Fibroblast of pulmonary artery (primary cell): ENCODE measurements around the gene HOXA5.

Source experiments
- DNase-seq: peaks from one replicate; pipeline ENCODE4 v3.0.0-alpha.2; 2010; ENCODE audit warnings: low read depth
- H3K4me3 ChIP-seq: replicated peaks from 2 replicates; pipeline ENCODE4 v1.5.1; 2011; ENCODE audit warnings: low read depth, mild to moderate bottlenecking, control low read depth, low read length, moderate library complexity
- CTCF ChIP-seq: IDR thresholded peaks from 2 replicates; pipeline ENCODE4 v1.5.1; 2011; ENCODE audit warnings: mild to moderate bottlenecking, control low read depth, low read length, inconsistent platforms; ENCODE audit errors: missing control alignments

Gene HOXA5

GRCh38 chr7:27138472-27138871 is 5.0 kb downstream of the HOXA5 start:
- no peak overlapping the region for H3K4me3 ChIP-seq
- TF ChIP-seq CTCF = no peak
- DNase-seq = no peak

GRCh38 chr7:27137640-27138315 is 5.7 kb downstream of the HOXA5 start:
- H3K4me3 ChIP-seq = no peak overlapping the region
- no peak for TF ChIP-seq CTCF

GRCh38 chr7:27134392-27134791 is 9.1 kb downstream of the HOXA5 start:
- DNase-seq = peak; percentile 64
- no peak for TF ChIP-seq CTCF
- H3K4me3 ChIP-seq = no peak overlapping the region

More at GRCh38 chr7:27137640-27138315, 5.7 kb downstream of the HOXA5 start:
- no peak for DNase-seq

- TF ChIP-seq CTCF = no peak
- no peak overlapping the region for H3K4me3 ChIP-seq
- no peak for DNase-seq
Observed at GRCh38 chr7:27133409-27134231, 9.9 kb downstream of the HOXA5 start.

GRCh38 chr7:27132978-27133377 is 10.5 kb downstream of the HOXA5 start:
- TF ChIP-seq CTCF = no peak
- DNase-seq = no peak
- H3K4me3 ChIP-seq = no peak overlapping the region

GRCh38 chr7:27132214-27132613 is 11.3 kb downstream of the HOXA5 start:
- no peak for DNase-seq
- no peak overlapping the region for H3K4me3 ChIP-seq
- no peak for TF ChIP-seq CTCF
